Neutrophil (primary cell): ENCODE data around the gene PPP1R37.

ENCODE experiments used
- H3K27ac ChIP-seq: fragments of 200-600 bp; sonication (generic); 2 replicates; pipeline ENCODE4 v1.5.1; 2016; ENCODE audit warnings: mild to moderate bottlenecking, moderate library complexity
- H3K27me3 ChIP-seq: fragments of 200-600 bp; sonication (generic); 2 replicates; pipeline ENCODE4 v1.6.0; 2016; ENCODE audit warnings: mild to moderate bottlenecking
- H3K36me3 ChIP-seq: fragments of 200-600 bp; sonication (generic); 2 replicates; pipeline ENCODE4 v1.5.1; 2017
- H3K4me1 ChIP-seq, 2 experiments: fragments of 200-600 bp in 1 of 2; sonication (generic) in 1 of 2; 1 replicate in 1 of 2; 2 replicates in 1 of 2; pipeline versions ENCODE4 v1.5.1 to v1.6.1; 2013 to 2016; ENCODE audit warnings: low read depth in 1 of 2, low read length in 1 of 2, mild to moderate bottlenecking in 1 of 2, moderate library complexity in 1 of 2; ENCODE audit not compliant: control insufficient read depth in 1 of 2, insufficient read depth in 1 of 2
- H3K4me3 ChIP-seq, 2 experiments: fragments of 200-600 bp in 1 of 2; sonication (generic) in 1 of 2; 1 replicate in 1 of 2; 2 replicates in 1 of 2; pipeline ENCODE4 v1.5.1; 2013 to 2016; ENCODE audit warnings: low read depth in 1 of 2, low read length in 1 of 2, mild to moderate bottlenecking in 1 of 2, moderate library complexity in 1 of 2
- H3K9me3 ChIP-seq: fragments of 200-600 bp; sonication (generic); 2 replicates; pipeline ENCODE4 v1.5.1; 2016
- TF ChIP-seq, protein P1 (sequence below): fragments of 200-600 bp; sonication (generic); IDR thresholded peaks from 2 replicates; pipeline ENCODE4 v1.5.1; 2016; ENCODE audit warnings: antibody characterized with exemption

PPP1R37 gene

DNA sequence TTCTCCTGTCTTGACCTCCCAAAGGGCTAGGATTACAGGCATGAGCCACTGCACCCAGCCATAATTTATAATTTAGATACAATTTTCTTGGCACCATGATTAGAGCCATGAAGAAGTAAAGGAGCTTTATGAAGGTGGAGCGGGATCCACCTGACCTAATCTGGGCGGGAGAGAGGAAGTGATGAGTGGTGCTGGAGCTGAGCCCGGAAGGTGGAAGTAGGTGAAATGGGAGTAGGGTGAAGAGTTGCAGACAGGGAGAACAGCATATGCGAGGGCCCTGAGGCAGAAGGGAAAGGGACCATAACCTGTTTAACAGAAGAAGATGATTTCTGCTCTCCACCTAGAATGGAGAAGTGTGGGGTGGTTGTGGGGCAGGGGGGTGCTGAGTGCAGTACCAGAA lies 89.8 kb downstream of the PPP1R37 start:
- TF ChIP-seq, protein P1, sequence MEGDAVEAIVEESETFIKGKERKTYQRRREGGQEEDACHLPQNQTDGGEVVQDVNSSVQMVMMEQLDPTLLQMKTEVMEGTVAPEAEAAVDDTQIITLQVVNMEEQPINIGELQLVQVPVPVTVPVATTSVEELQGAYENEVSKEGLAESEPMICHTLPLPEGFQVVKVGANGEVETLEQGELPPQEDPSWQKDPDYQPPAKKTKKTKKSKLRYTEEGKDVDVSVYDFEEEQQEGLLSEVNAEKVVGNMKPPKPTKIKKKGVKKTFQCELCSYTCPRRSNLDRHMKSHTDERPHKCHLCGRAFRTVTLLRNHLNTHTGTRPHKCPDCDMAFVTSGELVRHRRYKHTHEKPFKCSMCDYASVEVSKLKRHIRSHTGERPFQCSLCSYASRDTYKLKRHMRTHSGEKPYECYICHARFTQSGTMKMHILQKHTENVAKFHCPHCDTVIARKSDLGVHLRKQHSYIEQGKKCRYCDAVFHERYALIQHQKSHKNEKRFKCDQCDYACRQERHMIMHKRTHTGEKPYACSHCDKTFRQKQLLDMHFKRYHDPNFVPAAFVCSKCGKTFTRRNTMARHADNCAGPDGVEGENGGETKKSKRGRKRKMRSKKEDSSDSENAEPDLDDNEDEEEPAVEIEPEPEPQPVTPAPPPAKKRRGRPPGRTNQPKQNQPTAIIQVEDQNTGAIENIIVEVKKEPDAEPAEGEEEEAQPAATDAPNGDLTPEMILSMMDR = no peak
- Histone ChIP-seq H3K27ac (peak overlapping the region; percentile 34), H3K4me1 (peaks cover 62% of the 10 kb centered on the region in 2 experiments), H3K9me3 (no peaks in the 10 kb centered on the region), H3K4me3 (no peak overlapping the region), H3K27me3 (no peaks in the 10 kb centered on the region), H3K36me3 (no peaks in the 10 kb centered on the region)

DNA sequence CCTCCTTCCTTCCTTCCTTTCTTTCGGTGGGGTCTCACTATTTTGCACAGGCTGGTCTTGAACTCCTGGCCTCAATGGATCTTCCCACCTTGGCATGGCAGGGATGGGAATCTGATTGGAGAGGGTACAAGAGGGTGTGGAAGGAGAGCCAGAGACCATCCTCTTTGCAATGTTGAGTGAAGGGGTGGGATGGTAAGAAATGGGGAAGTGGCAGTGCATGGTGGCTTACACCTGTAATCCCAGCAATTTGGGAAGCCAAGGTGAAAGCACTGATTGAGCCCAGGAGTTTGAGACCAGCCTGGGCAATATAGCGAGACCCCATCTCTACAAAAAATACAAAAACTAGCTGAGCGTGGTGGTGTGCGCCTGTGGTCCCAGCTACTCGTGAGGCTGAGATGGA lies 91.1 kb downstream of the PPP1R37 start:
- Histone ChIP-seq H3K27ac (peak overlapping the region; percentile 84), H3K9me3 (no peaks in the 10 kb centered on the region), H3K4me3 (peak overlapping the region in 1 of 2 experiments; percentile 38), H3K27me3 (no peaks in the 10 kb centered on the region), H3K4me1 (peaks cover 59% of the 10 kb centered on the region in 2 experiments), H3K36me3 (no peaks in the 10 kb centered on the region)
- TF ChIP-seq, protein P1 = no peak

DNA sequence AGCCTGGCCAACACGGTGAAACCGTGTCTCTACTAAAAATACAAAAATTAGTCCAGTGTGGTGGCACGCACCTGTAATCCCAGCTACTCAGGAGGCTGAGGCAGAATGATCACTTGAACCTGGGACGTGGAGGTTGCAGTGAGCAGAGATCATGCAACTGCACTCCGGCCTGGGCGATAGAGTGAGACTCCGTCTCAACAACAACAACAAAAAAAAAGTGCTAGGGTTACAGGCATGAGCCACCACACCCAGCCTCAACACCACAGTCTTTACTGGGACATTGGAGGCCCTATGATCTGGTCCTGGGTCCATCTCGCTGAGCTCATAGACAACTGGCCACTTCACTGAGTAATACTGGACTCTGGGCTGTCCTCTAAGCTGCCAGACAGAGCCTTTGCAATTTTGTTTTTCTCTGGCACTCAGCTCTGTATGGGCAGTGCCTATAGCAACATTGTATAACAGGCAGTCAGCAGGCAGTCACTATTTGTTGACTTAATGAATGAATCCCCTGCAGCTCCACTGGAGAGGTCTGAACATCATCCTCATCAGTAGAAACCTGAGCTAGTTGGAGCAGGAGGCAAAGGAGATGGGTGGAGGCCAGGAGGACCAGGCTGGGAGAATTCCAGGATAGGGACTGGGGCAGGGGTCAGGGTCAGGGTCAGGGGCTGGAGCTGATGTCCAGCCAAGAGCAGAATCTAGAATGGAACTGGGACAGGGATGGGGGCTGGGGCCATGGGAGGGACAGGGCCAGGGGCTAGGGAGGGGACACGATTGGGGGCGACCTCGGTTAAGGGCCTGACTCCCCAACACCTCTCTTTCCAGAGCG lies 93.7 kb downstream of the PPP1R37 start:
- TF ChIP-seq, protein P1 = no peak

DNA sequence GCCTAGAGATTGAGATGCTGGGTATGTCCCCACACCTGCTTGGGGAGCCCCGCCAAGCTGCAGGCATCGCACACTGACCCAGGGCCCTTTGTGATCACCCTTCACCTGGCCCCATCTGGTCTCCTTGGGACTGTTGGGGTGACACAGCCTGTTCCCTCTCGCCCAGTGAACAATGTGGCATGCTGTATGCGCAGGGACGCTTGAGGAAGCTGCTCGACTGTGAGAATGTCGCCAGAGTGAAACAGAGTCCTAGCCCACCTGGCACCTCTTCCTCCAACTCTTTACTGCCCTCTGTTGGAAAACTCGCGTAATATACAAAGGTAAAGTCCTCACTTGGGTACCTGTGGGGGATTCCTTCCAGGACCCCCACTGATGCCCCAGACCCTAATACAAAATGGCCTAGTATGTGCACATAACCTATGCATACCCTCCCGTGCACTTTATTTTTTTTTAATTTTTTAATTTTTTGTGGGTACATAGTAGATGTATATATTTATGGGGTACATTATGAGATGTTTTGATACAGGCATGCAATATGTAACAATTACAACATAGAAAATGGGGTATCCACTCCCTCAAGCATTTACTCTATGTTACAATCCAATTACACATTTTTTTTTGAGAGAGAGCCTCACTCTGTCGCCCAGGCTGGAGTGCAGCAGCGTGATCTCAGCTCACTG lies 94.6 kb downstream of the PPP1R37 start:
- H3K27ac ChIP-seq = no peak overlapping the region
- H3K4me3 ChIP-seq = no peak overlapping the region
- peaks cover 31 to 34% of the 10 kb centered on the region in 2 experiments for H3K4me1 ChIP-seq
- H3K27me3 ChIP-seq = no peaks in the 10 kb centered on the region
- H3K9me3 ChIP-seq = no peaks in the 10 kb centered on the region
- TF ChIP-seq, protein P1 = peak; percentile 63
- H3K36me3 ChIP-seq = no peaks in the 10 kb centered on the region

More for the DNA sequence above, 93.7 kb downstream of the PPP1R37 start:
- H3K4me3 ChIP-seq = no peak overlapping the region
- H3K27ac ChIP-seq = no peak overlapping the region
- no peaks in the 10 kb centered on the region for H3K9me3 ChIP-seq
- H3K4me1 ChIP-seq = peaks cover 34 to 35% of the 10 kb centered on the region in 2 experiments
- H3K27me3 ChIP-seq = no peaks in the 10 kb centered on the region
- no peaks in the 10 kb centered on the region for H3K36me3 ChIP-seq

DNA sequence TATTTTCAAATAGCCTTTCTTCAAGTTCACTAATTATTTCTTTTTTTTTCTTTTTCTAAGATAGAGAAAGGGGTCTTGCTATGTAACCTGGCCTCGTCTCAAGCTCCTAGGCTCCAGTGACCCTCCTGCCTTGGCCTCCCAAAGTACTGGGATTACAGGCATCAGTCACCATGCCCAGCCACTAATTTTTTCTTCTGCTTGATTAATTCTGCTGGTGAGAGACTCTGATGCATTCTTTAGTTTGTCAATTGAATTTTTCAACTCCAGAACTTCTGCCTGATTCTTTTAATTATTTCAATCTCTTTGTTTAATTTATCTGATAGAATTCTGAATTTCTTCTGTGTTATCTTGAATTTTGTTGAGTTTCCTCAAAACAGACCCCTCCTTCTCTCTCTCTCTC lies 97.0 kb downstream of the PPP1R37 start:
- H3K27me3 ChIP-seq = no peaks in the 10 kb centered on the region
- H3K9me3 ChIP-seq = no peaks in the 10 kb centered on the region
- TF ChIP-seq, protein P1 = no peak
- H3K27ac ChIP-seq = no peak overlapping the region
- no peaks in the 10 kb centered on the region for H3K36me3 ChIP-seq
- peaks cover 10% of the 10 kb centered on the region in 2 experiments for H3K4me1 ChIP-seq
- H3K4me3 ChIP-seq = no peak overlapping the region
